Measurements from ENCODE around the gene F5.

Gene F5

DNA sequence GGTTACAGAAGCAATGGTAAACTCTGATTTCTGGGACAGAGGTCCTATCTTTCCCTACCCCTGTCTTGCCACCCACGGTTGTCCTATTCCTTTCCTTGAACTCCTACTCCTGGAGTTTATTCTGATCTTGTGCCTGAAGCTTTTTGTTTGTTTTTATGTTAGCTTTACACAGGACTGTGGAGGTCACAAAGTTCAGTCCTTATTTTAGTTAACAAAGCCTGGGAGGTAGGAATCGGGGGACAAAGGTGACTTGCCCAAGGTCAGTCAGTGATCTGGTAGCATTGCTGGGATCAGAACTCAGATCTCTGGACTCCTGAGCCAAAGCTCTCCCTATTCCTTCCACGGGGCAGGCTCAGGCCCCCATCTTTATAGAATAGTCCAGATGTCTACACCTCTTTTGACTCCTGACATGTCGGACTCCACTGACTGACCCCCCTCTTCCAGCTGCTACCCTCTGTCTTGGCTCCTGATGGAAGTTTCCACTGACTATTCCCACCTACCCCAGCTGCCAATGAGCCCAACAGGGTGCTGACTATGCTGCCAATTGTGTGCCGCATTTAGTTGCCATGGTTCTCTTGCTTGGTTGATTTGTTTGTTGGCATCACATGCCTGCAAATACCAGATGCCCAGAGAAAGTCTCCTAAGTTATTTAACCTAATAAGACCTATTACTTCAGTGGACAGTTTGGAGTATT, 9.9 kb downstream of the F5 start:
- Mint-ChIP-seq H3K36me3 (no peaks in the 10 kb centered on the region), H3K4me3 (no peak overlapping the region), H3K27ac (no peak overlapping the region), H3K27me3 (peaks cover 8 to 17% of the 10 kb centered on the region in 2 donors), H3K4me1 (no peaks in the 10 kb centered on the region), H3K9me3 (no peaks in the 10 kb centered on the region)
- no peak for ATAC-seq (replicated peaks)
- DNase-seq = no peak

GRCh38 chr1:169574336-169574735, 11.9 kb downstream of the F5 start:
- Mint-ChIP-seq H3K36me3 (no peaks in the 10 kb centered on the region), H3K4me3 (no peak overlapping the region)
- no peak for ATAC-seq (replicated peaks)

DNA sequence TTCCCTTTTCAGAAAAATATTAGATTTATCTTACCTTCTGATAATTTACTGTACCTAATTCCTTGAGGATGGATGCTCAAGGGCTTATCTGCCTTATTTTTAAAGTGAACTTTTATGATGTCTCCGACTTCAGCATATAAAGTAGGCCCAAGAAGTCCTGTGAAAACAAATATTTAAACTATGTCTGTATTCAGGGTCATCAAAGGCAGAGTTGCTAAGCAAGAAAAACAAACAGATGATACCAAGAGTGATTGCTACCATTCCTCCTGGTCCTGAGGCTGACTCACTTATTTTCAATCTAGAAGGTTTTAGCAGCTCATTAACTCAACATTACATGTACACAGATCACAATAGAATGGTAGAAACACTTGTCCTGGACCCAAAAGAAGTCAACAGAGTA, 14.1 kb downstream of the F5 start:
- Mint-ChIP-seq H3K27ac (no peak overlapping the region), H3K9me3 (no peaks in the 10 kb centered on the region), H3K4me3 (no peak overlapping the region), H3K36me3 (no peaks in the 10 kb centered on the region), H3K27me3 (peaks cover 8 to 17% of the 10 kb centered on the region in 2 donors), H3K4me1 (no peaks in the 10 kb centered on the region)
- ATAC-seq (replicated peaks) = no peak
- DNase-seq = no peak

More at GRCh38 chr1:169574336-169574735, 11.9 kb downstream of the F5 start:
- Mint-ChIP-seq H3K27me3 (peaks cover 8 to 17% of the 10 kb centered on the region in 2 donors), H3K9me3 (no peaks in the 10 kb centered on the region), H3K27ac (no peak overlapping the region), H3K4me1 (no peaks in the 10 kb centered on the region)
- DNase-seq = no peak

DNA sequence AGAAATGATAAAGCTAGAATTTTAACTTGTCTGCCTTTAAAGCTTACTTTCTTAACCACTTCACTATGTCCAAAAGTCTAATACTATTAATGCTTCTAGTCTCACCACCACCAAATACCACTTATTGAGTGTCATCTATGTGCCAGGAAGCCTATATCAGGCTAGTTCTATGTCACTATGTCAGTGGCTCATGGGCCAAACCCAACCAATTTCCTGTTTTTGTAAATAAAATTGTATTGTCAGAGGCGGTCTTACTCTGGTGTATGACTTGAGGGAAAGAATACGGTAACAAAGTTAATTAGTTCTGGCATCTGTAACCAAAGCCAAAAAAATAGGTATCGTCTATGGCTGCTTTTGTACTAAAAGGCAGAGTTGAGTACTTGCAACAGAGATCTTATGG, 14.8 kb downstream of the F5 start:
- Mint-ChIP-seq H3K27ac (no peak overlapping the region), H3K27me3 (peaks cover 8 to 13% of the 10 kb centered on the region in 2 donors), H3K4me3 (no peak overlapping the region), H3K36me3 (no peaks in the 10 kb centered on the region), H3K9me3 (no peaks in the 10 kb centered on the region), H3K4me1 (no peaks in the 10 kb centered on the region)
- DNase-seq (no peak), ATAC-seq (replicated peaks) (no peak)

- no peaks in the 10 kb centered on the region for H3K36me3 Mint-ChIP-seq
- no peaks in the 10 kb centered on the region for H3K4me1 Mint-ChIP-seq
- H3K27ac Mint-ChIP-seq = no peak overlapping the region
- H3K9me3 Mint-ChIP-seq = no peaks in the 10 kb centered on the region
- H3K4me3 Mint-ChIP-seq = no peak overlapping the region
- ATAC-seq (replicated peaks) (no peak), DNase-seq (no peak)
- peaks cover 2% of the 10 kb centered on the region in 2 donors for H3K27me3 Mint-ChIP-seq
Observed at GRCh38 chr1:169570172-169570574, 16.1 kb downstream of the F5 start.

DNA sequence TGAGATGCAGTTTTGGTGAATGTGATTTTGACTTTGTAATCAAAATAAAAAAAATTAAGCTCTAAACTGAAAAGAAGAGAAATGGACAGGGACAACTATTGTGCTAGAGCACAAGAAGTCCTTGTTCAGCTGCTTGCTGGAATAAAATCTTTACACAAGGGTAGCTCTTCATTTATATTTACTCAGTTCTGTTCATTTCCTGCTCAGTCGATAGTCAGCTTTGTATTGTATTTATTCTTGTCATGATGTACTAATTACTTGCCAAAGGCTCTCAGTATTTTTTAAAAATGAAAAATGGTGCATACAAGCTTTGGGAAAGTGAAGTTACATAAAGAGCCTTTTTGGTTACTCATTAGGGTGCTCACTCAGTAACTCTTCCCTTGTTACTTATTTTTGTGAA, 17.8 kb downstream of the F5 start:
- Mint-ChIP-seq H3K9me3 (peaks cover 4 to 12% of the 10 kb centered on the region in 2 donors), H3K4me1 (no peaks in the 10 kb centered on the region), H3K27me3 (peaks cover 12 to 16% of the 10 kb centered on the region in 2 donors), H3K4me3 (no peak overlapping the region), H3K27ac (no peak overlapping the region), H3K36me3 (peaks cover 0 to 12% of the 10 kb centered on the region in 2 donors)
- DNase-seq (no peak), ATAC-seq (replicated peaks) (no peak)

- H3K27me3 Mint-ChIP-seq = peaks cover 23 to 26% of the 10 kb centered on the region in 2 donors
- no peak overlapping the region for H3K27ac Mint-ChIP-seq
Observed at GRCh38 chr1:169565335-169566271, 20.7 kb downstream of the F5 start.

DNA sequence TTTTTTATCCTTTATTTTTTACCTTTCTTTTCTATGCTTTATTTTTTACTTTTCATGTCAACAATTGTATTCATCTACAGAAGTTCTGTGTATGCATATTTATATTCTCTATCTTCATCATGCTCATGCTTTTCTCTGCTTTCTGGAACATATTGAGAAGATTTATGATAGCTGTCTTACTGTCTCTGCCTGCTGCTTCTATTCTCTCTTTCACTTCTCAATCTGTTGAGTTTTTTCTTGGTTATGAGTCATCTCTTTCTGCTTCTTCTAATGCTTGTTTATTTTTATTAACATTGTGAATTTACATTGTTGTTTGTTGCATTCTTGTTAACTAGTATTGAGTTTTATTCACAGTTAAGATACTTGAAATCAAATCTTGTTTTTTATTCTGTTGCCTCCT, 22.6 kb downstream of the F5 start:
- no peak for DNase-seq
- Mint-ChIP-seq H3K9me3 (peaks cover 9 to 17% of the 10 kb centered on the region in 2 donors), H3K27ac (no peak overlapping the region), H3K4me3 (no peak overlapping the region), H3K36me3 (peaks cover 3 to 17% of the 10 kb centered on the region in 2 donors), H3K4me1 (no peaks in the 10 kb centered on the region), H3K27me3 (peaks cover 26 to 30% of the 10 kb centered on the region in 2 donors)
- ATAC-seq (replicated peaks) = no peak

More at GRCh38 chr1:169565335-169566271, 20.7 kb downstream of the F5 start:
- H3K9me3 Mint-ChIP-seq = peaks cover 9 to 17% of the 10 kb centered on the region in 2 donors
- H3K36me3 Mint-ChIP-seq = peaks cover 3 to 17% of the 10 kb centered on the region in 2 donors
- ATAC-seq (replicated peaks) (no peak), DNase-seq (no peak)
- H3K4me1 Mint-ChIP-seq = no peaks in the 10 kb centered on the region
- no peak overlapping the region for H3K4me3 Mint-ChIP-seq

- no peak overlapping the region for H3K4me3 Mint-ChIP-seq
- peaks cover 9 to 17% of the 10 kb centered on the region in 2 donors for H3K9me3 Mint-ChIP-seq
- H3K27me3 Mint-ChIP-seq = peaks cover 26 to 30% of the 10 kb centered on the region in 2 donors
- peaks cover 3 to 17% of the 10 kb centered on the region in 2 donors for H3K36me3 Mint-ChIP-seq
- no peak for ATAC-seq (replicated peaks)
- H3K27ac Mint-ChIP-seq = no peak overlapping the region
- no peak for DNase-seq
- H3K4me1 Mint-ChIP-seq = no peaks in the 10 kb centered on the region
Observed at GRCh38 chr1:169563019-169563615, 23.2 kb downstream of the F5 start.

- no peak overlapping the region for H3K4me3 Mint-ChIP-seq
- peaks cover 3 to 17% of the 10 kb centered on the region in 2 donors for H3K36me3 Mint-ChIP-seq
- no peaks in the 10 kb centered on the region for H3K4me1 Mint-ChIP-seq
- DNase-seq = no peak
- peaks cover 26 to 30% of the 10 kb centered on the region in 2 donors for H3K27me3 Mint-ChIP-seq
- H3K9me3 Mint-ChIP-seq = peaks cover 9 to 17% of the 10 kb centered on the region in 2 donors
- ATAC-seq (replicated peaks) = no peak
- H3K27ac Mint-ChIP-seq = no peak overlapping the region
Observed at GRCh38 chr1:169561692-169562091, 24.6 kb downstream of the F5 start.

GRCh38 chr1:169557131-169557530, 29.1 kb downstream of the F5 start:
- H3K4me1 Mint-ChIP-seq = peaks cover 0 to 5% of the 10 kb centered on the region in 2 donors
- ATAC-seq (replicated peaks) = no peak
- no peak for DNase-seq
- H3K27ac Mint-ChIP-seq = no peak overlapping the region
- H3K36me3 Mint-ChIP-seq = no peaks in the 10 kb centered on the region
- no peaks in the 10 kb centered on the region for H3K9me3 Mint-ChIP-seq
- peaks cover 4 to 15% of the 10 kb centered on the region in 2 donors for H3K27me3 Mint-ChIP-seq
- H3K4me3 Mint-ChIP-seq = no peak overlapping the region

DNA sequence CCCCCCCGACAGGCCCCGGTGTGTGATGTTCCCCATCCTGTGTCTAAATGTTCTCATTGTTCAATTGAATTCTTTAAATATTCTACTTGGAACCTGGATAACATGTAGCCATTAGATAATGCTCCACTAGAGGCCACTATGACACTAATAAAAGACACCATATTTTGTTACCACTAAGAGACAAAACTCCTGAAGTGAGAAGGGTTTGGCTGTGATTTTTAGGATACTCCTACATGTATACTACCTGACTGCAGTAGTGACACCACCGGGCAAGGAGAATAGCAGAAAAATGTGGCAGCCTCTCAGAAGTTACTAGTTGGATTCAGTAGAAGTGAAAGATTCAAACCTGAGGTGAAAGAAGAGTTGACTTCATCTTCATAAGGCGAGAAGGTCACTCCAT, 36.0 kb downstream of the F5 start:
- Mint-ChIP-seq H3K27me3 (peaks cover 0 to 4% of the 10 kb centered on the region in 2 donors), H3K9me3 (no peaks in the 10 kb centered on the region), H3K36me3 (no peaks in the 10 kb centered on the region), H3K27ac (no peak overlapping the region), H3K4me1 (peaks cover 0 to 2% of the 10 kb centered on the region in 2 donors), H3K4me3 (no peak overlapping the region)
- peak; percentile 53 to 71 for ATAC-seq (replicated peaks)
- DNase-seq = no peak

DNA sequence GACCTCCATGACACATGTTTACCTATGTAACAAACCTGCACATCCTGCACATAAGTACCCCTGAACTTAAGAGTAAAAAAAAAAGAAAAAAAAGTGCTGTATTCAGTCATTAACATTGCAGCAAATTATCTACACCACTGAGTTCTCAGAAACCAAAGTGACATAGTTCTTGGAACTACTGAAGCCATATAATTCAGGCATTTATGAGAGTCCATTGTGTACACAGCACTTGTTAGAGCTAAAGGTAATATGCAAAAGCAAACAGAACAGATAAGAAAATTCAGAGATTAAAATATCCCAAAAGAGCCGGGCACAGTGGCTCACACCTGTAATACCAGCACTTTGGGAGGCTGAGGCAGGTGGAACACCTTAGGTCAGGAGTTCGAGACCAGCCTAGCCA, 38.0 kb downstream of the F5 start:
- H3K36me3 Mint-ChIP-seq = no peaks in the 10 kb centered on the region

More for the DNA sequence above, 38.0 kb downstream of the F5 start:
- no peaks in the 10 kb centered on the region for H3K9me3 Mint-ChIP-seq
- H3K4me3 Mint-ChIP-seq = no peak overlapping the region
- peaks cover 0 to 2% of the 10 kb centered on the region in 2 donors for H3K4me1 Mint-ChIP-seq
- H3K27ac Mint-ChIP-seq = no peak overlapping the region
- no peak for ATAC-seq (replicated peaks)
- no peak for DNase-seq
- peaks cover 0 to 4% of the 10 kb centered on the region in 2 donors for H3K27me3 Mint-ChIP-seq
